GM19099 (cell line): ENCODE measurements around the gene TSHZ1.

ENCODE experiments used
- POLR2A ChIP-seq: IDR thresholded peaks from 3 replicates; pipeline ENCODE4 v1.6.1; 2011; ENCODE audit warnings: low read depth; ENCODE audit not compliant: insufficient read length; ENCODE audit errors: extremely low read depth

Gene TSHZ1

GRCh38 chr18:75172299-75173124 lies 38.1 kb upstream of the TSHZ1 start:
- TF ChIP-seq POLR2A: no peak

- TF ChIP-seq POLR2A: no peak
Observed at GRCh38 chr18:75173125-75173432, 37.5 kb upstream of the TSHZ1 start.

GRCh38 chr18:75173738-75174137 lies 36.9 kb upstream of the TSHZ1 start:
- TF ChIP-seq POLR2A: no peak

DNA sequence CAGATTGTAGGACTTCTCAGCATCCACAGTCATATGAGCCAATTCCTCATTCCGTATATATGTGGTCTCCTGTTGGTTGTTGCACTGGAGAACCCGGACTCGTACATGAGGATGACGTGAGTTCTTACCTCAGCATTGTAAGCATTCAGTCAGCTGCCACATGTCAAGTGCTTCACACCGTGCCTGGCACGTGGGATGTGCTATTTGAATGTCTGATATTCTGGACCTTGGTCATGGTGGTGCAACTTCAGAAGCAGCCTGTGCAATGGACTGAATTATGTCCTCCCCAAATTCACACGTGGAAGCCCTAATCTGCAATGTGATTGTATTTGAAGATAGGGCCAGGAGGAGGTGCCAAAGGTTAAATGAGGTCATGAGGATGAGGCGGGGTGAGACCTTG lies 33.7 kb upstream of the TSHZ1 start:
- no peak for TF ChIP-seq POLR2A

GRCh38 chr18:75178376-75178775 lies 32.2 kb upstream of the TSHZ1 start:
- TF ChIP-seq POLR2A: no peak

DNA sequence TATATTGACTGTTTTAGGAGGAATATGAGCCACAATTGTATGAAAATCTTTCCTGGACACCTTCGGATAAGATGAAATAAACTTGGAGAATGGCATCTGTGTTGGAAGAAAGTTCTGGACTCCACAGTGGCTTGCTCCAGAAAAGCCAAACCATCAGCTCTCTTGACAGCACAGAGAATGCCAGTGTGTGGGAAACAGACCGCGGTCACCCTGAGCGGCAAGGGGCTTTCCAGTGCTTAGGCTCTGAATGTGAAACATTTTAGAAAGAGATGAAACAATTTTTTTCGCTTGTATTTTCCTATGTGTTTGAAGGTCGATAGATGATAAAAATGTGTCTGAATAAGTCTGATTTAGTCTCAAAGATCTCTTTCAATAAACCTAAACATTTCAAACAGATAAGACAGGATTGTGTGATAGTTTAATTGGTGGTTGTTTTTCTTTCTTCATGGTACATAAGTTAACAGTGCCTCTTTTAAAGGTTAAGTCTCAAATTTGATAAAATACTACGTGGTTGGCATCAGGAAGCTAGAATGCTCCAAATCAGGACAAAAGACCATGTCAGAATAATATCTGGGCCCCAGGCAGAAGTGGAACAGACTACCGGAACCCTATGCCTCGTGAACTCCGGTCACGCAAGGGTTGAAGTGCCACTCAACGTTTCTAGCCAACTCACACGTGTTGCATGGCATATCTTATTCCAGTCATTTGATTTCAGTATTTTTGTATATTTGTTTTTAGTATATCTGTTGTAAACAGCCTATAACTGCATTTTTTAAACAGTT lies 30.6 kb upstream of the TSHZ1 start:
- no peak for TF ChIP-seq POLR2A

DNA sequence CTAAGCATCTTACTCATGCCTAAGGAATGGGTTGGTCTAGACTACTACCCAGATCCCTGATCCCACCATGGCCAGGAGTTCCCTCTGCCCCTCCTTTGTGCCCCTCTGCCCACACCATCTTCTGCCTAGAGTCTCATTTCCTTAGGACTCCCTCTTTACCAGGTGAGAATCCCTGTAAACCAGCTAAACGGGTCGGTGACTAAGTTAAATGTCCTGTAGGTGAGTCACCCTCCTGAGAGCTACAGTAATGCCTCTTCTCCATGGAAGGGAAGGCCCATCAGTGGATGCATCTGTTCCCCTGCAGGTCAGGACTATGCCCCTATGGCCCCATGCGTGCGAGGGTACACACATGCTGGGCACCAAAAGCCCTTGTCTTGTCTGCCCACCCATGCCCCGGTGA lies 27.1 kb upstream of the TSHZ1 start:
- no peak for TF ChIP-seq POLR2A

DNA sequence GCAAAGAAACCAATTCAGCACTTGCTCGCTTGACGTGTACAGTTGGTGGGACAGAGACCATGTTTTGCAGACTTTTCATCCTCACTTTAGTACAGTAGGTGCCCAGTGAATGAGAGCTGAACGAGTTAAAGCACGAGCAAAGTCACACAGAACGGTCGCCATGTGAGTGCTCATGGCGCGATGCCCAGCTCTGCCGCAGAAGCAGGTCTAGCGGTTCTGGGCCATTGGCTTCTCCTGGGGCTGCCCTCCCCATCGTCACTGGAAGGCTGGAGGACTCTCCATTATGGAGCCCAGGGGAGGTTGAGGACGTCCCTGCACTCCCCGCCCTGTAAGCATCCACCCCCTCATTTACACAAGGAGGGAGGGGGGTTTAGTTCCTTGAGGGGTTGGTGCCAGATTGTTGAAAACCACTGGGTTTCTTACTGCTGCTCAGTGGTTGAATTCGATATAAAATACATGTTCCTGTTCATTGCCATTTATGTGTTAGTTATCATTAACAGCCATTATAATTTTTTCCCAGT lies 26.6 kb upstream of the TSHZ1 start:
- TF ChIP-seq POLR2A: no peak

GRCh38 chr18:75185460-75185859 lies 25.1 kb upstream of the TSHZ1 start:
- no peak for TF ChIP-seq POLR2A

- TF ChIP-seq POLR2A: no peak
Observed at GRCh38 chr18:75189696-75190095, 20.9 kb upstream of the TSHZ1 start.

- TF ChIP-seq POLR2A: no peak
Observed at GRCh38 chr18:75192899-75193298, 17.7 kb upstream of the TSHZ1 start.

- TF ChIP-seq POLR2A: no peak
Observed at GRCh38 chr18:75198036-75198435, 12.6 kb upstream of the TSHZ1 start.

DNA sequence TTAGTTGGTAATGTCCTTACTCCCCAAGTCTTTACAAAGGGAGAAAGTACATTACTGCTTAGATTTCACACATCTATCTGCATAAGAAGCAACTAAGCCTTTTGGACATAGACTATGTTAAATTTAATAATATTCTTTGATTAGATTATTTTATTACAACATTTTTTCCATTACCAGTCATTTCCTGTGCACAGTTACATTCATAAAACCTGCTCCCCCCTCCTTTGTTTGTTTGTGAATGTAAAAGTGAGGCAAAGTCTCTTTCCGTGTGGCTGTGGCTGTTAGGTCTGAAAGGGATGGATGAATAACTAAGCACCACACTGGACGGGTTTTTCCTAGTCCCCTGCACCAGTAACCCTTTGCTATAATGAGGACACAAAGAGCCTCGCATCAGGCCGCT lies 11.3 kb upstream of the TSHZ1 start:
- TF ChIP-seq POLR2A: no peak

DNA sequence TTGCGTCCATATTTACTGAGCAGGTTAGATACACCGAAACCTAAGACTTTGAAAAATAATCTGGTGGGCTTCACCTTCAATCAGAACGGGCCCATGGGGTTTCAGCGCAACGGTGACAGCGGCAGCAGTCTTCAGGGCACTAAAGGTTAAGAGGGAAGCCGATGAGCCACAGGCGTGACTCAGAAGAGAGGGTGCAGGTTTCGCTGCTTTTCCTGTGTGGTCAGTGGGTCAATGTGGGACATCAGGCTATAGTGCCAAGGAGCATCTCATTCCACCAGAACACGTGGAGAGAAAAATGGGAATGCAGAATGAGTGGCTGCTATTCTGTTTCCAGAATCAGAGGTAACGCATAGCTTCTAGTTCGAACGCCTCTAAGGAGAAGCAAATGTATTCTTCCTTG lies 10.5 kb upstream of the TSHZ1 start:
- TF ChIP-seq POLR2A: no peak

GRCh38 chr18:75200605-75201280 lies 9.9 kb upstream of the TSHZ1 start:
- TF ChIP-seq POLR2A: no peak

DNA sequence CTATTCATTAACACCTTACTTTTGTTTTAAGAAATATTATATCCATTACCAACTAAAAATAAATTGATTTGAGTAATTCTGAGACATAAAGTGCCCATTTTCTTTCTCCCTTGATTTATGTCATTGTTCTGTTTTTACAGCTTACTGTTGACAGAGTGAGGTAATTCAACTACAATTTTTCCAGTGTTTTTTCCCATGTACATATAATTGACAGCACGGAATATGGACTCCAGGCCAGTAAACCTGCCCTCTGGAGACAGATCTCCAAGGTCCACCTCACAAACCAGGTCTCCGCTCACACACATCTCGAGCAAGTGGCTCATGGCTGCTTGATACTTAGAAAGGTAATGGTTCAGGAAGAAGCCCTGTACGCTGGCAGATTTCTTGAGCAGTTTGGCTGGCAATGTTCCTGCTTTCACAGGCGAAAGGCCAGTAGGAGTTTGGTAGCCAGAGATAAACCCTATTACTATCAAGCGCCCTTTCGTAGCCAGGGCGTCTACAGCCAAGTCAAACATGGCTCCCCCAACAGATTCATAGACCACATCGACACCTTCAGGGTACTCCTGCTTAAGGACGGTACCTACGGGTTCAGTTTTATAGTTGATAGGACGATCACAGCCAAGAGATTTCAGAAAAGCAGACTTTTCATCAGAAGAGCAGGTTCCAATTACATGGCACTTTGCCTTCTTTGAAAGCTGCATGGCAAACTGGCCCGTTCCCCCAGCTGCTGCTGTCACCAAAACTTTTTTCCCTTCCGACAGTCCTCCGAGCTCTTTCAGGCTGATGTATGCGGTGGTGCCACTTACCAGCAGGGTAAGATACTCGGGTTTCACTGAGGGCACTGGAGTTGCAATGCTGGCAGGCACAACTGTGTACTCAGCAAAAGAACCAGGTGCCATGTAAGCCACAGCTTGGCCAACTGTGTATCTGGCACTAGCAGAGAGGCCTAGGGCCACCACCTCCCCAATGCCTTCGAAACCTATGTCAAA lies 9.0 kb upstream of the TSHZ1 start:
- no peak for TF ChIP-seq POLR2A
